GM19099 (cell line): ENCODE data around the gene VMP1.

ENCODE experiments used
- POLR2A ChIP-seq: IDR thresholded peaks from 3 replicates; pipeline ENCODE4 v1.6.1; 2011; ENCODE audit warnings: low read depth; ENCODE audit not compliant: insufficient read length; ENCODE audit errors: extremely low read depth

VMP1 gene

GRCh38 chr17:59876107-59876506 lies 168.7 kb downstream of the VMP1 start:
- no peak for TF ChIP-seq POLR2A

- TF ChIP-seq POLR2A: no peak
Observed at GRCh38 chr17:59877965-59878364, 170.5 kb downstream of the VMP1 start.

- TF ChIP-seq POLR2A: no peak
Observed at GRCh38 chr17:59878624-59879023, 171.2 kb downstream of the VMP1 start.

- no peak for TF ChIP-seq POLR2A
Observed at GRCh38 chr17:59884861-59885260, 177.4 kb downstream of the VMP1 start.

GRCh38 chr17:59888145-59888750 lies 180.8 kb downstream of the VMP1 start:
- TF ChIP-seq POLR2A: no peak

- TF ChIP-seq POLR2A: no peak
Observed at GRCh38 chr17:59890720-59891119, 183.3 kb downstream of the VMP1 start.
